MM.1S (cell line): Measurements from ENCODE around the gene ADCY3.

ENCODE experiments used
- CTCF ChIP-seq: fragments of 300-600 bp; sonication (generic); IDR thresholded peaks from 2 replicates; pipeline ENCODE4 v1.5.1; 2016; ENCODE audit warnings: antibody characterized with exemption, low read length, mixed read lengths
- EZH2 ChIP-seq: fragments of 300-600 bp; sonication (generic); optimal IDR thresholded peaks from 2 replicates; pipeline ENCODE3; 2017; ENCODE audit warnings: low read depth, mild to moderate bottlenecking, antibody characterized with exemption, low read length, mixed read lengths
- EZH2phosphoT487 ChIP-seq: fragments of 300-600 bp; sonication (generic); IDR thresholded peaks from 2 replicates; pipeline ENCODE4 v1.6.1; 2018; ENCODE audit warnings: antibody characterized with exemption, low read length

GRCh38 chr2:24899361-24899910, 20.6 kb downstream of the ADCY3 start:
- no peak for TF ChIP-seq CTCF
- TF ChIP-seq EZH2, result no peak
- TF ChIP-seq EZH2phosphoT487, result no peak
